HUES6 (cell line): Measurements from ENCODE around the gene FKBP14.

Experiments used
- H3K27ac ChIP-seq: 2 replicates; pipeline ENCODE4 v1.7.0; 2013; ENCODE audit warnings: low read depth, mild to moderate bottlenecking, low read length, inconsistent platforms
- H3K27me3 ChIP-seq: 2 replicates; pipeline ENCODE4 v1.6.1; 2013; ENCODE audit warnings: low read length; ENCODE audit not compliant: control insufficient read depth, insufficient read depth
- H3K36me3 ChIP-seq: 2 replicates; pipeline ENCODE4 v1.6.1; 2013; ENCODE audit warnings: low read length; ENCODE audit not compliant: control insufficient read depth, insufficient read depth
- H3K4me1 ChIP-seq: 2 replicates; pipeline ENCODE4 v1.6.1; 2013; ENCODE audit warnings: low read length; ENCODE audit not compliant: control insufficient read depth, insufficient read depth
- H3K4me3 ChIP-seq: 2 replicates; pipeline ENCODE4 v1.5.1; 2013; ENCODE audit warnings: low read depth, low read length
- H3K9ac ChIP-seq: one replicate; pipeline ENCODE4 v1.6.1; 2013; ENCODE audit warnings: mild to moderate bottlenecking, low read length
- H3K9me3 ChIP-seq: 2 replicates; pipeline ENCODE4 v1.6.1; 2013; ENCODE audit warnings: low read depth, low read length; ENCODE audit not compliant: control insufficient read depth, insufficient read depth

The FKBP14 gene

GRCh38 chr7:30053068-30053467, 26.6 kb upstream of the FKBP14 start:
- H3K36me3 ChIP-seq, result peaks cover 74% of the 10 kb centered on the region
- H3K27me3 ChIP-seq, result no peaks in the 10 kb centered on the region
- H3K9ac ChIP-seq, result no peak overlapping the region
- no peaks in the 10 kb centered on the region for H3K4me1 ChIP-seq
- no peaks in the 10 kb centered on the region for H3K9me3 ChIP-seq
- no peak overlapping the region for H3K27ac ChIP-seq
- no peak overlapping the region for H3K4me3 ChIP-seq

GRCh38 chr7:30049173-30049572, 22.7 kb upstream of the FKBP14 start:
- Histone ChIP-seq H3K36me3 (peaks cover 73% of the 10 kb centered on the region), H3K4me1 (no peaks in the 10 kb centered on the region)

GRCh38 chr7:30048582-30048981, 22.1 kb upstream of the FKBP14 start:
- no peaks in the 10 kb centered on the region for H3K9me3 ChIP-seq
- no peak overlapping the region for H3K4me3 ChIP-seq
- no peak overlapping the region for H3K27ac ChIP-seq
- no peaks in the 10 kb centered on the region for H3K4me1 ChIP-seq
- H3K27me3 ChIP-seq, result no peaks in the 10 kb centered on the region
- H3K9ac ChIP-seq, result no peak overlapping the region
- peaks cover 67% of the 10 kb centered on the region for H3K36me3 ChIP-seq

More at GRCh38 chr7:30049173-30049572, 22.7 kb upstream of the FKBP14 start:
- Histone ChIP-seq H3K27ac (no peak overlapping the region), H3K27me3 (no peaks in the 10 kb centered on the region), H3K9me3 (no peaks in the 10 kb centered on the region), H3K4me3 (no peak overlapping the region), H3K9ac (no peak overlapping the region)

GRCh38 chr7:30047124-30047523, 20.6 kb upstream of the FKBP14 start:
- no peaks in the 10 kb centered on the region for H3K27me3 ChIP-seq
- no peak overlapping the region for H3K9ac ChIP-seq
- peaks cover 3% of the 10 kb centered on the region; the same call in 1 of the 2 replicates for H3K4me1 ChIP-seq
- H3K4me3 ChIP-seq, result no peak overlapping the region
- no peak overlapping the region for H3K27ac ChIP-seq
- H3K9me3 ChIP-seq, result no peaks in the 10 kb centered on the region
- H3K36me3 ChIP-seq, result peaks cover 54% of the 10 kb centered on the region

GRCh38 chr7:30046127-30046770, 19.7 kb upstream of the FKBP14 start:
- Histone ChIP-seq H3K4me3 (no peak overlapping the region), H3K4me1 (peaks cover 10% of the 10 kb centered on the region; the same call in 1 of the 2 replicates), H3K9ac (no peak overlapping the region), H3K36me3 (peaks cover 47% of the 10 kb centered on the region), H3K27ac (no peak overlapping the region), H3K27me3 (no peaks in the 10 kb centered on the region), H3K9me3 (no peaks in the 10 kb centered on the region)

- peaks cover 15% of the 10 kb centered on the region for H3K36me3 ChIP-seq
- H3K27me3 ChIP-seq, result no peaks in the 10 kb centered on the region
- no peak overlapping the region for H3K27ac ChIP-seq
- no peak overlapping the region for H3K9ac ChIP-seq
- H3K9me3 ChIP-seq, result no peaks in the 10 kb centered on the region
- H3K4me1 ChIP-seq, result peaks cover 10% of the 10 kb centered on the region; the same call in 1 of the 2 replicates
- no peak overlapping the region for H3K4me3 ChIP-seq
These were observed 15.2 kb upstream of the FKBP14 start for GRCh38 chr7:30041526-30042269.

GRCh38 chr7:30040938-30041337, 14.4 kb upstream of the FKBP14 start:
- H3K36me3 ChIP-seq, result peaks cover 8% of the 10 kb centered on the region
- H3K27ac ChIP-seq, result no peak overlapping the region
- peaks cover 10% of the 10 kb centered on the region; the same call in 1 of the 2 replicates for H3K4me1 ChIP-seq
- no peak overlapping the region for H3K9ac ChIP-seq
- no peak overlapping the region for H3K4me3 ChIP-seq
- no peaks in the 10 kb centered on the region for H3K27me3 ChIP-seq
- no peaks in the 10 kb centered on the region for H3K9me3 ChIP-seq

GRCh38 chr7:30038196-30038980, 11.9 kb upstream of the FKBP14 start:
- H3K9me3 ChIP-seq, result no peaks in the 10 kb centered on the region
- no peak overlapping the region for H3K27ac ChIP-seq
- H3K9ac ChIP-seq, result no peak overlapping the region
- H3K36me3 ChIP-seq, result peaks cover 7% of the 10 kb centered on the region; the same call in 1 of the 2 replicates
- H3K4me3 ChIP-seq, result no peak overlapping the region
- H3K27me3 ChIP-seq, result no peaks in the 10 kb centered on the region
- H3K4me1 ChIP-seq, result peaks cover 10% of the 10 kb centered on the region; the same call in 1 of the 2 replicates

- Histone ChIP-seq H3K9me3 (no peaks in the 10 kb centered on the region), H3K36me3 (peaks cover 13% of the 10 kb centered on the region; the same call in 1 of the 2 replicates), H3K4me3 (no peak overlapping the region), H3K27ac (no peak overlapping the region), H3K27me3 (no peaks in the 10 kb centered on the region), H3K4me1 (peaks cover 4% of the 10 kb centered on the region), H3K9ac (no peak overlapping the region)
These were observed 9.7 kb upstream of the FKBP14 start for GRCh38 chr7:30036220-30036619.

- H3K4me3 ChIP-seq, result no peak overlapping the region
- H3K9ac ChIP-seq, result no peak overlapping the region
- H3K27ac ChIP-seq, result no peak overlapping the region
- no peaks in the 10 kb centered on the region for H3K9me3 ChIP-seq
- H3K36me3 ChIP-seq, result peaks cover 13% of the 10 kb centered on the region; the same call in 1 of the 2 replicates
- H3K4me1 ChIP-seq, result peaks cover 19% of the 10 kb centered on the region
- no peaks in the 10 kb centered on the region for H3K27me3 ChIP-seq
These were observed 8.0 kb upstream of the FKBP14 start for GRCh38 chr7:30034501-30034900.
